NCI-H2107 treated with DMSO at 0.1 percent for 48 hours (cell line): ENCODE measurements around the gene DGKB.

Experiments
- DNase-seq: peaks from one replicate; lab custom pipeline; 2025; ENCODE audit not compliant: unreplicated experiment; lab: John Stamatoyannopoulos, UW

DGKB gene

DNA sequence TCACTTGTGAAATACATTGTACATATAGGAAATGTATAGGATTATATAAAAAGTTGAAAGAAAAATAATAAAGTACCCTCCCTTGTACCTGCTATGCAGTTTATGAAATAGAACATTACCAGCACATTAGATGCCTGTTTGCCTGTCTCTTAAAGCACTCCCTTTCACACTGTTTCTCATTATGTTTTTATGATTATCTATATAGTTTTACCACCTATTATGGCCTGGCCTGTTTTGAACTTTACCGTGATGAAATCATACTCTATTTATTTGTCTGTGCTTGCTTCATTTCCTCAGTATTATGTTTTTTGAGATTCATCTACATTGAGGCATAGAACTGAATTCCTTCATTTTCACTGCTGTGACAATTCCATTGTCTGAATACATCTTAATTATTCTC lies 41.1 kb downstream of the DGKB start:
- no peak for DNase-seq

DNA sequence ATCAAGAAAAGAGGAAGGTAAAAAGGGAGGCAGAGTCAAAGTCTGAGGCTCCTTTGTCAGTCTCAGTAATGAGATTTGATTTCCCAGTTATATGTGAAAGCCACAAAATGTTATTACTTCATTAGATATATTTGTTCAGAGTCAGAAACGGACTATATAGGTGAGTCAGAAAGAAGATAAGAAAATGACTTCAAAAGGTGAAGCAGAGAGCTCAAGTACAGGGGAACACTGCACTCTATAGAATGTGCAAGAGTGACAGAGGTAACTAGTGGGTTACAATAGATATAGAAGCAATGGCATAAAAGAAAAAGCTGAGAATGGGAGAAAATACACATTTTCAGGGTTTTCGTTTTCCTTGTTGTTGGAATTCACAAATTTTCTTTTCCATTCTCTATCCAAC lies 43.3 kb downstream of the DGKB start:
- DNase-seq, result peak; percentile 51

DNA sequence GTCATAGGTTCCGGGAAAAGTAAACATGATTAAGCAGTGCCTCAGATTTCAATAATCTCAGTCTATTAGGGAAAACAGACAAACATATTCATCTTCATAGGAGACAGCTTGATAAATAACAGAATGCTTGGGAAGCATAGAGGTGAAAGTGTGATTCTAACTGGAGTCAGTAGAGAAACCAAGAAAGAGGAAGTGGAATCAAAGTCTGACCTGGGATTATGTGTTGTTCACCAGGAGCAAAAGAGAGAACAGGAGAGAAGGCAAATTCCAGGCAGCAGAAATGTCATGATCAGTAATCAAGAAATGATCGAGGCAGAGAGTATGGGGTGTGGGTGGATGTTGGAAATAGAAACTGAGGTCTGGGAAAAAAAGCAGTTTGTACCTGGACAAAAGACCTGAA lies 43.7 kb downstream of the DGKB start:
- DNase-seq, result peak; percentile 65

DNA sequence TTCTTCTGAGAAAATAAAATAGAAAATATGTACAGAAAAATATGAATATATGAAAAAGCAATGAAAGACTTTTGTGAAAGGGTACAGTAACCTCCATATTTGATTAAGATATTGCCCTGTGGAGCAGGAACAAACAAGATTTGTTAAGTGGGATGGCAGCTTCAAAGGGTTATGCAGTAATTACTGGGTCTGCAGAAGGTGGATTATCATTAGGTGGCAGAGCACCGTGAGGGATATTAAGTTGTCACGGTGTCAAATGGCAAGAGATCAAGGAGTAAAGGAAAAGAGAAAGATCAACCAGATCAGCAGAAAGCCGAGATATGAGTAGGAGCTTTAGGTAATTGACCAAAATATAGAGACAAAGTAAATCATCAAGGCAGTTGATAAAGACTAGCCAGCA lies 44.1 kb downstream of the DGKB start:
- peak; percentile 65 for DNase-seq

DNA sequence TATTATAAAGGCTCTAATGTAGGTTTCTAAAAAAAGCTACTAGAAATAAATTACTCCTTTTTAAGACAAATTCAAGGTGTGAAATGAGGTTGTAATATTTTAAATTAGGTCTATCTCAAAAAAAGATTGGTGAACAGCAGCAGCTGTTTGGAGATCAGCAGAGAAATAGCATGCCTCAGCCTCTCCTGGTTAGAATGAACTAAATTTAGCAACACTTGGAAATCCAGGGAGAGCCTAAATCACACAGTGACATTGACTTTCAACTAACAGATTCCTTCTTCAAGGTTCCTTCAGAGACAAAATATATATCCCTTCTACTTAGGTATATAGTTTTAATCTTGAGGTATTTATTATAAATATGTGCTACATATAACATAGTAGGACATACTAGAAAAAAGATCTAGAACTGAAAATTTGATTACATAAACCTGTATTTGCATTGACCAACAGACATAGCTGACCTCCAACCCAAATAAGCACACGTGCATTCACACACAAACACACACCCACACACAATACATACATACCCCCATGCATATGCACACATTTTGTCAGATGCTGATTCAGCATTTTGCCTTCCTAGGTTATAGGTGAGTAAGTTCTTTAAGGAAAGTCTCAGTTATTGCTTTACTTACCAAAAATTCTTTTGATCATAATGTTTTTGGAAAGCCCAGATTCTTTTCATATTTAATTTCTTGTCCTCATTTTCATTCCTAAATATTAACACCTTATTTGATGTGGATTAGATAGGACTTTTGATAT lies 47.3 kb downstream of the DGKB start:
- no peak for DNase-seq

DNA sequence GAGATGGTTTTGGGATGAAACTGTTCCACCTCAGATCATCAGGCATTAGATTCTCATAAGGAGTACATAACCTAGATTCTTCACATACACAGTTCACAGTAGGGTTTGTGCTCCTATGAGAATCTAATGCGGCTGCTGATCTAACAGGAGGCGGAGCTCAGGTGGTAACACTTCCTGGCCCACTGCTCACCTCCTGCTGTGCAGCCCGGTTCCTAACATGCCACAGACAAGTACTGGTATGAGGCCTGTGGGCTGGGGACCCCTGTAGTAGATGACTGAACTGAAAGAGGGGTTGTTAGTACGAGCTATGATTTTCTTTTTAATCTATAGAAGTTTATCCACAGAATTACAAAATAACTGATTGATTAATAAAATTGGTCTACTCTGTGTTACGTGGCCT lies 48.1 kb downstream of the DGKB start:
- DNase-seq, result no peak

DNA sequence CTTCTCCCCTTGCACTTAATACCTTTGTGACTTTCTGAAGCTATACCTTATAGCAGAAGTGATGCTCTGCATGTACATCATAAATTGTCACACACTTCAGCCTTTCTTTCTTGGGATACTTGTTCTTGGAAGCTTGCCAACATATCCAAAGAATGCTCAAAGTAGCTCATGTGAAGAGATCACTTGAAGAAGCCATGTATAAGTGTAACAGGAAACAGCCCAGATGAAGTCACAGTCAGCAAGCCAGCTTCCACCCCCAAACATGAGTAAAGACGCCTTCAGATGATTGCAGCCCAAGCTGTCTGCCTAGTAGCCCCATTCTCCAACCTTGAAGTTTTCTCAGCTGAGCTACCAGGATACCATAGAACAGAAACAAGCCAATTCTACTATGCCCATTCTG lies 50.9 kb downstream of the DGKB start:
- no peak for DNase-seq

DNA sequence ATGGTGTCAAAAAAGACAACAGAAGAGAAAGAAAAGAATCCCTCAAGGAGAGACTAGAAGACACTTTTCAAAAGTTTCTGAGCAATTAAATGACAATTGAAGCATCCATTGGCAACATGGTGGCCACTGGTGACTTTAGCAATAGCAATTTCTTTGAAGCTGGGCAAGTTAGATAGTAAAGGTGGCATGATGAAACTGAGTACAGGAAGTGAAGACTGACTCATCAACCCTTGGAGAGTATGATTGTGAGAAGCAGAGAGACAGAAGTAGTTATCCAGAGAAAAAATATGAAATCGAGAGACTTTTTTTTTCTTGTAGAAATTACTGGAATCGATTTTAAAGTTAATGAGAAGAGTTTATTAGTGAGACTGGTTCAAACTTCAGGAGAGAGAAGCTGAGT lies 52.5 kb downstream of the DGKB start:
- DNase-seq, result no peak

DNA sequence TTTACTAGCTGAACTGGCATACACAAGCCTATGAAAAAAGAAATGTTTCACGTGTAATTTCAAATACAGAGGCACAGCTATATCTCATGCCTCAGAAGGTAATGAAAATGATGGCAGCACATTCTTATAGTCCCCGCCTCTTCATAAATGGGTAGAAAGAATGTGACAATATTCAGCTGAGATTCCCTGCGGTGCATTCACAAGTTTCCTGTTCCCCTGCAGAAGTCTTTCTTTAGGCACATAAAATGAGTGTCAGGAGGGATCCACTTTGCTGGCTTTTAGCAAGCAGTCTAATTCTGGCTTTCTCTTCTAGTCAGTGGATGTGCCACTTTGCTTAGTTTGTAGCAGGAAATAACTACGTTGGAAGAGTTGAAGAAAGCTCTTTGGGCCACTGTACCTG lies 56.1 kb downstream of the DGKB start:
- DNase-seq, result no peak

DNA sequence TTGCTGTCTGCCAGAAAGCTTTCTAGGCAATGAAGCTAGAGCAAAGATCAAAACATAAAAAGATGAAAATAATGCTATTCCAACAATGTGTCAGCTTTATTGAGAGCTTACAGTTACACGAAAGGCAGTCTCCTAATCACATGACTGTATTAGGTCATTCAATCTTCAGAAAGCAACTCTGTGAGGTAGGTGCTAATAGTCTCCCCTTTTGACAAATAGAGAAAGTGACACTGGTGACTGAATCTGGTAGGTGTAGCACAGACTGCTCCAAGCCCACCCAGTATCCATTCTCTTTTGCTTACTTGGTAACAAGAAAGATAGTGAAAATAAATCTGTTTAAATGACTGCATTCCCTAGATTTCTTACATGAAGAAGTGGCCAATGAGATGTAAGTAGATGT lies 58.8 kb downstream of the DGKB start:
- DNase-seq, result no peak

DNA sequence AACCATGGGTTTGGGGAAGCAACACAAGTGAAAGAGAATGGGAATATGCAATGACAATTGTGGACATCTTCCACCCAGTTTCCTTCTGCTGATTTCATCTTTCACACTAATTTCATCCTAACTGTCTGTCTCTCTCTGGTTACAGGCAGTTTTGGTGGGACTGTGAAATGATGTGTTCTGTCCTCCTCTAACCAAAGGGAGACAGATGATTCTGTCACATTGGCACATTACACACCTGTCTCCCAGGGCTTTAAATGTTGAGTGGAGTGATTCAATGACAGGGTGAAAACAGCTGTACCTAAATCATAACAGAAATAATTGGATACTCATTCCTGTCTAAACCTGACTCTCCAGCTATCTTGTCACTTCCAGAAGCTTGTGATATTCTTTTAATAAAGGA lies 60.0 kb downstream of the DGKB start:
- no peak for DNase-seq

DNA sequence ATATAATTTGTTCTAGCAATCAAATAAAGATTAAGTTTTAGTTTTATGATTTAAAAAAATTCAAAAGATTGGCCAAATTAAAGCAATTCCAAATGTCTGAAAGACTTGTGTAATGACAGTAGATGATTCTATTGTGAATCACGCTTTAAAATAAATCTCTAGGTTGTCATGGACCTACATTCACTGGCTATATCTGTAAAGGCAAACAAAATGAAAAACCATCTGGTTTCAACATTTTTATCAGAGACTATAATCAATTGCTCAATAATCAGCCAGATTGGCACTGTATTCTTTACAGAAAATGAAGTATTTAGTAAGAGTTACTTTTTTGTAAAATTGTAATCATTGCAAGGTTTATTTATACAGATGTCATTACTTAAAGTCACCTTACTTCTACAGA lies 60.7 kb downstream of the DGKB start:
- no peak for DNase-seq

DNA sequence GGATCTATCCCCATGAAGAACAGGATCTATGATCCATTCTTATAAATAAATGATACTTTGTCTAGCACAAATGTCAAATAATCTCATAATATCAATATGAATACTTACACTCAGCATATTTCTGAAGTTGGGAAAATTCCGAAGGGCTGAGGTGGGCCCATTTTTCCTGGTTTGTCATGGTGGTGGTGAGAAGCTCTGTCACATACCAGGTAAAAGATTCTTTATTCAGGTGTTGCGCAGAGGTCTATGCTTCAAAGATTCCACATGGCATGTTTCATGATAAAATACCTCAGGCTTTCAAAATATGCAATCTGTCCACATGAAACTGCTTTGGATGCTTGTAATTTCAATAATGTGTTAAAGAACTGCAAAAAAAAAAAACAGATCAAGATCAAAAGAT lies 61.5 kb downstream of the DGKB start:
- no peak for DNase-seq

DNA sequence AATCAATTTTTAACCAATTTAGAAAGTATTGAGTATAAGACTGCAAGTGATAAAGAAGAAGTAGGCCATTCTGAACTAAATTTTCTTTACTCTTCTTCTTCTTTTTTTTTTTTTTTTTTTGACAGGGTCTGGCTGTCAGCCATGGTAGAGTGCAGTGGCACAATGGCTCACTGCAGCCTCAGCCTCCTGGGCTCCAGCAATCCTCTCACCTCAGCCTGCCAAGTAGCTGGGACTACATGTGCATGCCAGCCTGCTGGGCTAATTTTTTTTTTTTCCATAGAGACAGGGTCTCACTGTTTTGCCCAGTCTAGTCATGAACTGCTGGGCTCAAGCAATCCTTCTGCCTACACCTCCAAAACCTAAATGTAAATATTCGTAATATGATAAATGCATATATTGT lies 63.2 kb downstream of the DGKB start:
- DNase-seq, result peak; percentile 16

DNA sequence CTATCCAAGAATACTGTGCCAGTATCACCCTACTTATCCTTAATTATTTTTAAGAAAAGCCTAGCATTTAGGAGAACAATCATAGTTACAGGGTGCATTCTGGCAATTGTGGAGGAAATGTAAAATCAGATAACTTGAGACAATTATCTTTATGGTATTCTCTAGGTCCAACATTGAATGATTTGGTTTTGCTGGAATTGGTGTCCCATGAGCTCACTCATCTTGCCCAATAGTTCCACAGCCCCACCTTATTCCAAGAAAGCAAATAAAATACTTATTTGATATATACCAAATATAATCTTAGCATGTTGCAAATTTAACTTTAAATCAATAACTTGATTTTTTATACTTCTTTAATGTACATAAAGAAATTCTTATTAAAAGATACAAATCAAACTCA lies 65.3 kb downstream of the DGKB start:
- DNase-seq, result no peak

DNA sequence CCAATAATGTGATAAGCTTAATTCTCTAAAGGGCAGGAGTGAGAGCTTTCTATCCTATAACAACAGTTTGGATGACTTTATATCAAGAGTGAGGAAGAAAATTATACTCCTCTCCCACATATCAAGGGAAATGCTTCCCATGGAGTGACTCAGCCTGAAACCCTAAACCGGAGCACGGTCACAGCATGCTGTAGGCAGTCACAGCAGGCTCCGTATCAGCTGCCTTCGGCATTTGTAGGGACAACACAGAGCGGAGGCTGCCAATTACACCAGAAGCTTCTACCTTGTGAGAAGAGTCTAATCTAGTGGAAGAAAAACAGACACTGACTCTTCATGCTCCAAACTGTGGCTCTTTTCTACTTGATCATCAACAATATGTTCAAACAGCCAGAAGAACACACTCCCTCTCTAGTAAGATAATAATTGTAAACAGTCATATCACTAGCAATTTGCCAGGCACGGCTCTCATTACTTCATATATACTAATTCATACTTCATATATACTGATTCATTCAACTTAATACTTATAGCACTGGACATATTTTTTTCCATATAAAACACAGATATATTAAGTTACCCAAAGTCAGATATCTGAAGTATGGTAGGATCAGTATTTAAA lies 65.9 kb downstream of the DGKB start:
- peak; percentile 94 for DNase-seq

DNA sequence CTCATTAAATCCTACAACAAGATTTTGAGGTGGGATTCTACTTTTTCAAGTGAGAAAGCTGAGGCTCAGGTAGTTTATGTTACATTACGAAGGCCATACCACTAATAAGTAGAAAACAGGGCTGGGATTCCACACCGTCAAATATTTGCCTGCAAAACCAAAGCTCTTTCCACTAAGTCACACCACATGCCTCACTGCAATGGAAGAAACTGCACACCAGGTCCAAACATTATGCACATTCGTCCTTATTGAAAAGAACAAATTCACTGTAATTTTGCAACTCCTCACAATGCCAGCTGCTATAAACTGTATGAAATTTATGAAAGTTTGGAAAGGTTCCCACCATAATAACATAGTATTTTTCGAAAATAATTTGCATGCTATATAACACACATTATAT lies 66.5 kb downstream of the DGKB start:
- DNase-seq, result peak; percentile 66

DNA sequence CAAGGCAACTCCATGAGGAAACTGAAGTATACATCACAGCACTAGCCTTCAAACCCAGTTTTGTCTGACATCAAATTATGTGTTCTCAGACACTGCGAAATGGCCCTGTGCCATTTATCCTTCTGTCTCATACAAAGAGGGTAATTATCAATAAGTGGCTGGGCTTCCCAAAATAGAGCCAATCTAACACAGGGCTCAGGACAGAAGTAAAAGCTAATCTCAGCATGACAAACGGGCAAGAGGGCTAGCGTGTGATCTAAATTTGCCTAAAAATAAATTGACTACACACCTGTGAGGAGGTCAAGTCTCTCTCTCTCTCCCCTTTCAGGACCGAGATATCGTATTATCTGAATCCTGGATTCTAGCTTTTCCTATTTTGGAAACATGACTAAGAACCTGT lies 67.2 kb downstream of the DGKB start:
- DNase-seq, result peak; percentile 95

DNA sequence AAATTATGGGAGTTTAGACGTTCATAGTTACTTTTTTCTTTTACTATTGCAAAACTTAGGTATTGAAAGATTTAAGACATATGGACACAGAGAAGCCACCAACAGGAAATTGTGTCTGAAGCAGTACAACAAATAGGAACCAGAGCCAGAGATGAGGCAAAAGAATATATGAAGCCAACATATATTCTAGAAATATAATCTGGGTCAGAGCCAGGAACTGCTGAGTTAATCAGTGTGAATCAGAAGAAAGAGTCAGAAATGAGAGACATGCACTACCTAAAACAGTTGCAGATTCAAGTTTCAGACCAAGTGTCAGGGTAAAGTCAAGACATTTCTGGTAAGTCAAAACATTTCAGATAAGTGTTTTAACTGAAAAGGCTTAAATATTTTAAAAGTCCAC lies 67.7 kb downstream of the DGKB start:
- DNase-seq, result no peak

DNA sequence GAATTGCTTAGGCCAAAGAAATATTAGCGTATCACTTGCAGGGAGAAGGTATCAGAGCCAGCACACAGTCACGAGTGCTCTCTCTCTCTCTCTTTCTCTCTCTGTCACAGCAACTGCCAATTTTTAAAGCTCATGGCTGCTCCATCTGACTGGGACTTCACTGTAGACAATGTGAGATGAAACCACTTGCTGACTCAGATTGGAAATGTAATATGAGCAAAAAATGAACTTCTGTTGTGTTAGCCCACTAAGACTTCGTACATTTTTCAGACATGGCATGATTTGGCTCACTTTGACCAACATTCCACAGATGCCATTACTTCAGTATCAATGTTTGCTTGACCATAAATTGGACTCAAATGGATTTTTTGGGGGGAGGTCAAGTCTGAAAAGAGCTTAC lies 68.1 kb downstream of the DGKB start:
- peak; percentile 73 for DNase-seq

DNA sequence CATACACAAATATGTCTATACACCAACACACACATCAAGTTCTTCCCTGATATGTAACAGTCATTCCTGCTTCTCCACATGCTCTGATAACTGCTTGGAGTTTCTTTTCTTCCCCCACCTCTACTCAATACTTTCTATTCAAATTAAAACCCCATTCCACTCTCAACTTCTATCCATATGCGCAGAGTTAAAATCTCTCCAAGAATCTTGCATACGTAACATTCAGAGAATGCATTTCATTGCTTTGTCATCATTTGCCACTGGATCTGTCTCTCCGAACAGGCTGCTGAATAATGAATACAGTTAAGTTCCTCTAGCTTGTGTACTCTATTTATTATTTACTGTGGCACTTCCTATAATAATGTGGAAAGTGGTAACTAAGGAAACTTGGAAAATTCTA lies 68.8 kb downstream of the DGKB start:
- DNase-seq, result no peak

DNA sequence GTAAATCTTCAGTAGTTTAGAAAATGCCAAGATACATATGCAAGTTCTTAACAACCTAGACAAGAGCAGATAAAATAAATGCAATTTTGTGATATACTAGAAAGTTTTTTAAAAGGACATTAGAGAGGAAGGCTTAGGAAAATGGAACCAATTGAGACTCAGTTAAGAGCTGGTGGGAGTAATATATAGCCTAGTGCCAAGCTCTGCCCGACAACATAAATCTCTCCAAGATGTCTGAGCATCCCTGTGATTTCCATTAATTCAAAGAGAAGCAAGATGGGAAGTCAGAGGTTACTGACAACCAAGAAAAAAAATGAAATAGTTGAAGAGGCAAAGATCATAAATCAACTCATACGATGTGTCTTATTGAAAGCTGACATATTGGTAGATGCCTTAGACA lies 74.5 kb downstream of the DGKB start:
- no peak for DNase-seq

DNA sequence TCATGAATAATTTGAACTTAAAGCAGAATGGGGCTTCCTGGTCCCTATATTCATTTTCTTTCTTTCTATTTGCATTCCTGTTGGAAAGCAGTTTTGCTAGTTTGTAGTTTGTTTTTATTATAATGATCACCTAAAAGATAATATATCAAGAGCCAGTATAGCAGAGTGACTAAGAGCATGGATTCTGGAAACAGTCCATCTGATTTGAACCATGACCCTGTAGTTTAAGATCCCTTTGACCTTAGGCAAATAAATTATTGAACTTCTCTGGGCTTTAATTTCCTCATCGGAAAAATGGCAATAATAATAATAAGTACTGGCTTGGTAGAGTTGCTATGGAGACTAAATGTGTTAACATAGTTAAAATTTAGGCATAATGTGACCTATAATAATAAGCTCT lies 76.1 kb downstream of the DGKB start:
- DNase-seq, result no peak
